Measurements from ENCODE around the gene USP1. TPM values are rescaled to one million over a fixed set of nuclear protein-coding genes. Genes with fewer than 3 reads are reported as not detected.

USP1 gene
- polyA plus RNA-seq, 1 donor from 2014 or later, result 20.3 TPM

DNA sequence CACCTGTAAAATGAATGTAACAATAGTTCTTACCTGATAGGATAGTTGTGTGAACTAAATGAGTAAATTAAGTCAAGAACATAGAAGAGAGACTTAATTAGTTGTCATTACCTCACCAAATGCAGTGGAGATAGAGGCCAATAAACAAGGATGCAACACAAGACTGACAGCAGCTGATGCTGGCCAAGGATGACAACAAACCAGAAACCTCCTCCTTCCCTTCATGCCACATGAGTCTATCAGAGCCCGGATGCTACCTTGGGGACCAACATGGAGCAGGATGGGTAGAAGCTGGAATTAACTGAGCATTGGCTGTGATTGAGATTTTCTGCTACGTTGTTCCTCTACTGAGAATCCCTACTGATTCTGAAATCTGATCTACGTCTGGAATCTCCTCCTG, 30.3 kb upstream of the USP1 start:
- no peaks in the 10 kb centered on the region for H3K27me3 ChIP-seq (ENCODE audit: insufficient read depth, low read depth, low read length)

DNA sequence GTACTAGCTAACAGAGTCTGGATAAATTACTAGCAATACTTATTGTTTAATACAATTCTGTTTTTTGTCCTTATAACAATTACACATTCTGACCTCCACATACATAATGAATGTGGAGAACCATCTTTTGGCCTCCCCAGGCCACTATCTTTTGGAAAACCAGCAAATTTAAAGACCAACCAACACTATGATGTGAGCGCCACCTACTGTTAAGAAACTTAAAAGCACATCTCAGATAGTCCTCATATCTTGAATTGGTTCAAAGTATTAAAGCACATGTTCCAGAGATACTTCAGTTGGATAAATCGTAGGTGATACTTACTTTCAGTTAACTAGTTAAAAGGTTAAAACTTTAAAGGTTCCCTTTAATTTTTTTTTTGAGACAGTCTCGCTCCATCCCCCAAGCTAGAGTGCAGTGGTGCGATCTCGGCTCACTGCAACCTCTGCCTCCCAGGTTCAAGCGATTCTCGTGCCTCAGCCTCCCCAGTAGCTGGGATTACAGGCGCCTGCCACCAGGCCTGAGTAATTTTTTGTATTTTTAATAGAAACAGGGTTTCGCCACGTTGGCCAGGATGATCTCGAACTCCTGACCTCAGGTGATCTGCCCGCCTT, 29.3 kb upstream of the USP1 start:
- no peaks in the 10 kb centered on the region for H4K20me1 ChIP-seq (ENCODE audit: insufficient read depth)
- H3K36me3 ChIP-seq (ENCODE audit: insufficient read depth, low read length), result no peaks in the 10 kb centered on the region
- no peaks in the 10 kb centered on the region for H3K27me3 ChIP-seq (ENCODE audit: insufficient read depth, low read depth, low read length)
- H3K9ac ChIP-seq (ENCODE audit: low read length), result no peak overlapping the region
- no peak overlapping the region for H2AFZ ChIP-seq (ENCODE audit: low read depth, low read length)
- TF ChIP-seq MXI1 (conservative IDR thresholded peaks at IDR 0.05; ENCODE audit: poor library complexity, severe bottlenecking) (no peak), RAD21 (conservative IDR thresholded peaks at IDR 0.05) (peak; percentile 94), TAF1 (IDR thresholded peaks at IDR 0.05; ENCODE audit: low read depth) (no peak), EP300 (conservative IDR thresholded peaks at IDR 0.05; ENCODE audit: poor library complexity, severe bottlenecking) (no peak), SMC3 (conservative IDR thresholded peaks at IDR 0.05; ENCODE audit: poor library complexity) (peak; percentile 96), EZH2 (IDR thresholded peaks at IDR 0.05; ENCODE audit: borderline replicate concordance, insufficient read depth, low read length, poor library complexity, severe bottlenecking) (no peak), POLR2AphosphoS5 (IDR thresholded peaks at IDR 0.05) (no peak)
- TF ChIP-seq, protein P1, sequence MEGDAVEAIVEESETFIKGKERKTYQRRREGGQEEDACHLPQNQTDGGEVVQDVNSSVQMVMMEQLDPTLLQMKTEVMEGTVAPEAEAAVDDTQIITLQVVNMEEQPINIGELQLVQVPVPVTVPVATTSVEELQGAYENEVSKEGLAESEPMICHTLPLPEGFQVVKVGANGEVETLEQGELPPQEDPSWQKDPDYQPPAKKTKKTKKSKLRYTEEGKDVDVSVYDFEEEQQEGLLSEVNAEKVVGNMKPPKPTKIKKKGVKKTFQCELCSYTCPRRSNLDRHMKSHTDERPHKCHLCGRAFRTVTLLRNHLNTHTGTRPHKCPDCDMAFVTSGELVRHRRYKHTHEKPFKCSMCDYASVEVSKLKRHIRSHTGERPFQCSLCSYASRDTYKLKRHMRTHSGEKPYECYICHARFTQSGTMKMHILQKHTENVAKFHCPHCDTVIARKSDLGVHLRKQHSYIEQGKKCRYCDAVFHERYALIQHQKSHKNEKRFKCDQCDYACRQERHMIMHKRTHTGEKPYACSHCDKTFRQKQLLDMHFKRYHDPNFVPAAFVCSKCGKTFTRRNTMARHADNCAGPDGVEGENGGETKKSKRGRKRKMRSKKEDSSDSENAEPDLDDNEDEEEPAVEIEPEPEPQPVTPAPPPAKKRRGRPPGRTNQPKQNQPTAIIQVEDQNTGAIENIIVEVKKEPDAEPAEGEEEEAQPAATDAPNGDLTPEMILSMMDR (IDR thresholded peaks at IDR 0.05; ENCODE audit: poor library complexity, severe bottlenecking), result peak; percentile 93
- TF ChIP-seq, protein P2, sequence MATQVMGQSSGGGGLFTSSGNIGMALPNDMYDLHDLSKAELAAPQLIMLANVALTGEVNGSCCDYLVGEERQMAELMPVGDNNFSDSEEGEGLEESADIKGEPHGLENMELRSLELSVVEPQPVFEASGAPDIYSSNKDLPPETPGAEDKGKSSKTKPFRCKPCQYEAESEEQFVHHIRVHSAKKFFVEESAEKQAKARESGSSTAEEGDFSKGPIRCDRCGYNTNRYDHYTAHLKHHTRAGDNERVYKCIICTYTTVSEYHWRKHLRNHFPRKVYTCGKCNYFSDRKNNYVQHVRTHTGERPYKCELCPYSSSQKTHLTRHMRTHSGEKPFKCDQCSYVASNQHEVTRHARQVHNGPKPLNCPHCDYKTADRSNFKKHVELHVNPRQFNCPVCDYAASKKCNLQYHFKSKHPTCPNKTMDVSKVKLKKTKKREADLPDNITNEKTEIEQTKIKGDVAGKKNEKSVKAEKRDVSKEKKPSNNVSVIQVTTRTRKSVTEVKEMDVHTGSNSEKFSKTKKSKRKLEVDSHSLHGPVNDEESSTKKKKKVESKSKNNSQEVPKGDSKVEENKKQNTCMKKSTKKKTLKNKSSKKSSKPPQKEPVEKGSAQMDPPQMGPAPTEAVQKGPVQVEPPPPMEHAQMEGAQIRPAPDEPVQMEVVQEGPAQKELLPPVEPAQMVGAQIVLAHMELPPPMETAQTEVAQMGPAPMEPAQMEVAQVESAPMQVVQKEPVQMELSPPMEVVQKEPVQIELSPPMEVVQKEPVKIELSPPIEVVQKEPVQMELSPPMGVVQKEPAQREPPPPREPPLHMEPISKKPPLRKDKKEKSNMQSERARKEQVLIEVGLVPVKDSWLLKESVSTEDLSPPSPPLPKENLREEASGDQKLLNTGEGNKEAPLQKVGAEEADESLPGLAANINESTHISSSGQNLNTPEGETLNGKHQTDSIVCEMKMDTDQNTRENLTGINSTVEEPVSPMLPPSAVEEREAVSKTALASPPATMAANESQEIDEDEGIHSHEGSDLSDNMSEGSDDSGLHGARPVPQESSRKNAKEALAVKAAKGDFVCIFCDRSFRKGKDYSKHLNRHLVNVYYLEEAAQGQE (IDR thresholded peaks at IDR 0.05; ENCODE audit: borderline replicate concordance), result no peak
- no peak overlapping the region for H3K4me3 ChIP-seq (ENCODE audit: low read length)
- H3K27ac ChIP-seq (ENCODE audit: low read length), result no peak overlapping the region
- H3K9me2 ChIP-seq (ENCODE audit: insufficient read depth, low read length), result no peaks in the 10 kb centered on the region
- H3K79me2 ChIP-seq (replicated peaks; ENCODE audit: insufficient read depth, low read length), result no peaks in the 10 kb centered on the region
- no peaks in the 10 kb centered on the region for H3F3A ChIP-seq (ENCODE audit: insufficient read depth, low read length, poor library complexity, severe bottlenecking)
- no peaks in the 10 kb centered on the region for H3K9me3 ChIP-seq (ENCODE audit: low read length)
- H3K4me2 ChIP-seq (ENCODE audit: low read length), result no peak overlapping the region

More for the DNA sequence above, 30.3 kb upstream of the USP1 start:
- Histone ChIP-seq H3K9me3 (ENCODE audit: low read length) (no peaks in the 10 kb centered on the region), H3K79me2 (replicated peaks; ENCODE audit: insufficient read depth, low read length) (no peaks in the 10 kb centered on the region), H3K4me2 (ENCODE audit: low read length) (no peak overlapping the region), H3K9me2 (ENCODE audit: insufficient read depth, low read length) (no peaks in the 10 kb centered on the region), H3K27ac (ENCODE audit: low read length) (no peak overlapping the region), H3F3A (ENCODE audit: insufficient read depth, low read length, poor library complexity, severe bottlenecking) (no peaks in the 10 kb centered on the region), H3K4me3 (ENCODE audit: low read length) (no peak overlapping the region), H4K20me1 (ENCODE audit: insufficient read depth) (no peaks in the 10 kb centered on the region), H3K9ac (ENCODE audit: low read length) (no peak overlapping the region), H3K36me3 (ENCODE audit: insufficient read depth, low read length) (no peaks in the 10 kb centered on the region), H2AFZ (ENCODE audit: low read depth, low read length) (no peak overlapping the region)
- TF ChIP-seq POLR2AphosphoS5 (IDR thresholded peaks at IDR 0.05) (no peak), RAD21 (conservative IDR thresholded peaks at IDR 0.05) (no peak), TAF1 (IDR thresholded peaks at IDR 0.05; ENCODE audit: low read depth) (no peak), MXI1 (conservative IDR thresholded peaks at IDR 0.05; ENCODE audit: poor library complexity, severe bottlenecking) (no peak), EP300 (conservative IDR thresholded peaks at IDR 0.05; ENCODE audit: poor library complexity, severe bottlenecking) (no peak), EZH2 (IDR thresholded peaks at IDR 0.05; ENCODE audit: borderline replicate concordance, insufficient read depth, low read length, poor library complexity, severe bottlenecking) (no peak), SMC3 (conservative IDR thresholded peaks at IDR 0.05; ENCODE audit: poor library complexity) (no peak)
- TF ChIP-seq, protein P1 (IDR thresholded peaks at IDR 0.05; ENCODE audit: poor library complexity, severe bottlenecking), result no peak
- TF ChIP-seq, protein P2 (IDR thresholded peaks at IDR 0.05; ENCODE audit: borderline replicate concordance), result no peak

All from neural cell (in vitro differentiated cells).